Measurements from ENCODE around the gene SMAD6.

DNA sequence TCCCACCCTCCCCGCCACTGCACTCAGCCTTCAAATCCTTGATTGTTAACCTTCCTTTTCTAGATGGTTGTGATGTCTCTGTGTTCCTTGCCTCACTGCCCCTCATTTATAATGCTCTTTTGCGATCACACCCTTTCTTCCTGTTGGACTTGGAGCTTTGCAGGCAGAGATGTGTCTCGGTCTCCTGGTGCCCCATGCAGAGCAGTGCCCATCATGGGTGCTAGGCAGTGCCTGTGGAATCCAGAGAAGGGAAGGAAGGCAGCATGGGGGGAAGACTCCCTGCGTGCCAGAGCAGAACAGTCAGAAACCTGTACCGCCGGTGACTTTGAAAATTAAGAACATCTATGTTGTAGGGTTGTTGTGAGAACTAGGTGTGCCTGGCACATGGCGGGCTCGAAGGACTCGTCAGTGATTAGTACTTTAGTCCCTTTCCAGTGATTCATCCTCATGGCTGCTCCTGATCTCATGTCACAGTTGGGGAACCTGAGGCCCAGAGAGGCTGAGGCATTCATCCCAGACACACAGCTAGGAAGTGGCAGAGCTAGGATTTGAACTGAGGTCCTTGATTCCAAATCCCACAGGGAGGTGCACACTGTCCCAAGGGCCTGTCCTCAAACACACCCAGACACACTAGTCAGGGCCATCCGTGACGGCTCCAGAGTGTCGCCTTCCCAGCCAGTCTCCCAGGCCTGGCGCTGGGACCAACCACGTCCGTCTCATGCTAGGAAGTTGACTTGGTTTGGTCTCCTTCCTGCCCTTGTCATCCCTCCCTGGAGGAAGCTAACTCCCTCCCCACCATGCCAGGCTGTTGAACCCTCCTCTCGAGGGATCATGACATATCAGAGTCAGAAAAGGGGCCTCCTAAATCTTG is 58.3 kb downstream of the SMAD6 start:
- TF ChIP-seq, protein P1, sequence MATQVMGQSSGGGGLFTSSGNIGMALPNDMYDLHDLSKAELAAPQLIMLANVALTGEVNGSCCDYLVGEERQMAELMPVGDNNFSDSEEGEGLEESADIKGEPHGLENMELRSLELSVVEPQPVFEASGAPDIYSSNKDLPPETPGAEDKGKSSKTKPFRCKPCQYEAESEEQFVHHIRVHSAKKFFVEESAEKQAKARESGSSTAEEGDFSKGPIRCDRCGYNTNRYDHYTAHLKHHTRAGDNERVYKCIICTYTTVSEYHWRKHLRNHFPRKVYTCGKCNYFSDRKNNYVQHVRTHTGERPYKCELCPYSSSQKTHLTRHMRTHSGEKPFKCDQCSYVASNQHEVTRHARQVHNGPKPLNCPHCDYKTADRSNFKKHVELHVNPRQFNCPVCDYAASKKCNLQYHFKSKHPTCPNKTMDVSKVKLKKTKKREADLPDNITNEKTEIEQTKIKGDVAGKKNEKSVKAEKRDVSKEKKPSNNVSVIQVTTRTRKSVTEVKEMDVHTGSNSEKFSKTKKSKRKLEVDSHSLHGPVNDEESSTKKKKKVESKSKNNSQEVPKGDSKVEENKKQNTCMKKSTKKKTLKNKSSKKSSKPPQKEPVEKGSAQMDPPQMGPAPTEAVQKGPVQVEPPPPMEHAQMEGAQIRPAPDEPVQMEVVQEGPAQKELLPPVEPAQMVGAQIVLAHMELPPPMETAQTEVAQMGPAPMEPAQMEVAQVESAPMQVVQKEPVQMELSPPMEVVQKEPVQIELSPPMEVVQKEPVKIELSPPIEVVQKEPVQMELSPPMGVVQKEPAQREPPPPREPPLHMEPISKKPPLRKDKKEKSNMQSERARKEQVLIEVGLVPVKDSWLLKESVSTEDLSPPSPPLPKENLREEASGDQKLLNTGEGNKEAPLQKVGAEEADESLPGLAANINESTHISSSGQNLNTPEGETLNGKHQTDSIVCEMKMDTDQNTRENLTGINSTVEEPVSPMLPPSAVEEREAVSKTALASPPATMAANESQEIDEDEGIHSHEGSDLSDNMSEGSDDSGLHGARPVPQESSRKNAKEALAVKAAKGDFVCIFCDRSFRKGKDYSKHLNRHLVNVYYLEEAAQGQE (IDR thresholded peaks at IDR 0.05; ENCODE audit: insufficient read depth in 1 of 2, low read depth in 2 of 2, low read length in 2 of 2), result no peak
- TF ChIP-seq POLR2AphosphoS5 (IDR thresholded peaks at IDR 0.05; ENCODE audit: low read depth, low read length) (no peak), FOXP2 (optimal IDR thresholded peaks at IDR 0.05; ENCODE audit: borderline replicate concordance, extremely low read depth, extremely low read length, insufficient read depth) (no peak)

Measured in PFSK-1 (cell line).